ENCODE measurements around the gene CC2D1A.
"Not testable (repeated sequence)": the region's sequence is repeated elsewhere in the genome, so short reads cannot be mapped to it uniquely, and the experiment has no call there.

CC2D1A gene

DNA sequence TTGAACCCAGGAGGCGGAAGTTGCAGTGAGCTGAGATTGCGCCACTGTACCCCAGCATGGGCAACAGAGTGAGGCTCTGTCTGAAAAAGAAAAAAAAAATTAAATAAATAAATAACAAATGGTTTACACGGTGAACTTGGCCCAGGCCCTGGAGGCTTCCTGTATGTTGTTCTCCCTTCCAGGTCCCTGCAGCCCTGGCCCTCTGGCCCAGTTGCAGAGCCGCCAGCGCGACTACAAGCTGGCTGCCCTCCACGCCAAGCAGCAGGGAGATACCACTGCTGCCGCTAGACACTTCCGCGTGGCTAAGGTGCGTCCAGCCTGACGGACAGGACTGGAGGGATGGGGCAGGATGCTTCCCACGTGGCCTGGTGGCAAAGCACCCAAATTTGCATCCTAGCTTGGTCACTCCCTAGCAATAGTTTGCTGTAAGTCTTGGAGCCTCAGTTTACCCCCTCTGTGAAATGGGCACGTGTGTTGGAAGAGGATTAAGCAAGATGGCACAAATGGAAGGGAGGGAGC, 11.9 kb downstream of the CC2D1A start:
- no peak overlapping the region for H3K4me3 ChIP-seq (replicated peaks; ENCODE audit: low read depth, low read length)
- TF ChIP-seq CTCF (IDR thresholded peaks at IDR 0.05; ENCODE audit: low read depth, low read length, missing control alignments), result no peak
- no peak for DNase-seq (ENCODE audit: extremely low read depth, low read depth)

- no peak overlapping the region for H3K4me3 ChIP-seq (replicated peaks; ENCODE audit: low read depth, low read length)
- no peak for TF ChIP-seq CTCF (IDR thresholded peaks at IDR 0.05; ENCODE audit: low read depth, low read length, missing control alignments)
- DNase-seq (ENCODE audit: extremely low read depth, low read depth), result no peak
These were observed 12.9 kb downstream of the CC2D1A start for GRCh38 chr19:13918726-13919411.

DNA sequence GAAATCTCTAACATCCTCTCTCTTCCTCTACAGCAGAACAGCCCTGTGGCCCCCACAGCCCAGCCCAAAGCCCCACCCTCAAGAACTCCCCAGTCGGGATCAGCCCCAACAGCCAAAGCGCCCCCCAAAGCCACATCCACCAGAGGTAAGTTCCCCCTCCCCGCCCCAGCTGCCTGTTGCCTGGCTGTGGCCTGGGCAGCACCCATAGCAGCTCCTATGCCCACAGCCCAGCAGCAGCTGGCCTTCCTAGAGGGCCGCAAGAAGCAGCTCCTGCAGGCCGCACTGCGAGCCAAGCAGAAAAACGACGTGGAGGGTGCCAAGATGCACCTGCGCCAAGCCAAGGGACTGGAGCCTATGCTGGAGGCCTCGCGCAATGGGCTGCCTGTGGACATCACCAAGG, 14.5 kb downstream of the CC2D1A start:
- no peak overlapping the region for H3K4me3 ChIP-seq (replicated peaks; ENCODE audit: low read depth, low read length)
- no peak for DNase-seq (ENCODE audit: extremely low read depth, low read depth)
- no peak for TF ChIP-seq CTCF (IDR thresholded peaks at IDR 0.05; ENCODE audit: low read depth, low read length, missing control alignments)

GRCh38 chr19:13920940-13921747, 15.1 kb downstream of the CC2D1A start:
- no peak for DNase-seq (ENCODE audit: extremely low read depth, low read depth)
- no peak overlapping the region for H3K4me3 ChIP-seq (replicated peaks; ENCODE audit: low read depth, low read length)
- TF ChIP-seq CTCF (IDR thresholded peaks at IDR 0.05; ENCODE audit: low read depth, low read length, missing control alignments), result no peak

GRCh38 chr19:13922118-13922517, 16.1 kb downstream of the CC2D1A start:
- not testable (repeated sequence) for H3K4me3 ChIP-seq (replicated peaks; ENCODE audit: low read depth, low read length); DNase-seq (ENCODE audit: extremely low read depth, low read depth)

DNA sequence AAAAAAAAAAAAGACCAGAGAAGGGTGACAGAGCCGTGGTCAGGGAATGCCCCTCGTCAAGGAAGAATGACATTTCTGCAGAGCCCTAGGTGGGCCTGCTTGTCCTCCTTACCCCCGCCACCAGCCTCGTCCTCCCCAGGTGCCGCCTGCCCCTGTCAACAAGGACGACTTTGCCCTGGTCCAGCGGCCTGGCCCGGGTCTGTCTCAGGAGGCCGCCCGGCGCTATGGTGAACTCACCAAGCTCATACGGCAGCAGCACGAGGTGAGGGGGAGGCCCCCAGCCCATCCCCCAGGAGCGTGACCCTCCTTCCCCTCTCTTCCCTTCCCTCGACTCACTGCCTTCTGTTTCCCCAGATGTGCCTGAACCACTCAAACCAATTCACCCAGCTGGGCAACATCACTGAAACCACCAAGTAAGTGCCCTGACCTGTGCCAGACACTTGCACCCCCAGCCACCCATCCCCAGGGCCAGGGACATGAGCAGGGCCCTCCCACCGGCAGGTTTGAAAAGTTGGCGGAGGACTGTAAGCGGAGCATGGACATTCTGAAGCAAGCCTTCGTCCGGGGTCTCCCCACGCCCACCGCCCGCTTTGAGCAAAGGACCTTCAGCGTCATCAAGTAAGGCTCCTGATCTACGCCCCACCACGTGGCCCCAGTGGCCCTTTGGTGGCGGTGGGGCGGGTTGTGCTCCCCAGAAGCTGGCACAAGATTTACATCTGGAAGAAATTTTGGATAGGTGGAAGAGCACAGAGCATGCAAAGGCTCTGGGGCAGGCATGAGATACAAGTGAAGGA, 17.4 kb downstream of the CC2D1A start:
- no peak for DNase-seq (ENCODE audit: extremely low read depth, low read depth)
- no peak for TF ChIP-seq CTCF (IDR thresholded peaks at IDR 0.05; ENCODE audit: low read depth, low read length, missing control alignments)

GRCh38 chr19:13926010-13926409, 20.0 kb downstream of the CC2D1A start:
- no peak overlapping the region for H3K4me3 ChIP-seq (replicated peaks; ENCODE audit: low read depth, low read length)
- no peak for TF ChIP-seq CTCF (IDR thresholded peaks at IDR 0.05; ENCODE audit: low read depth, low read length, missing control alignments)
- DNase-seq (ENCODE audit: extremely low read depth, low read depth), result no peak

More for the DNA sequence above, 17.4 kb downstream of the CC2D1A start:
- no peak overlapping the region for H3K4me3 ChIP-seq (replicated peaks; ENCODE audit: low read depth, low read length)
